ENCODE data around the gene IGFN1. TPM values are rescaled to one million over a fixed set of nuclear protein-coding genes. Genes with fewer than 3 reads are reported as not detected.

Gene IGFN1
- total RNA-seq, 1 experiment from 2014 or later = 0.24 TPM

DNA sequence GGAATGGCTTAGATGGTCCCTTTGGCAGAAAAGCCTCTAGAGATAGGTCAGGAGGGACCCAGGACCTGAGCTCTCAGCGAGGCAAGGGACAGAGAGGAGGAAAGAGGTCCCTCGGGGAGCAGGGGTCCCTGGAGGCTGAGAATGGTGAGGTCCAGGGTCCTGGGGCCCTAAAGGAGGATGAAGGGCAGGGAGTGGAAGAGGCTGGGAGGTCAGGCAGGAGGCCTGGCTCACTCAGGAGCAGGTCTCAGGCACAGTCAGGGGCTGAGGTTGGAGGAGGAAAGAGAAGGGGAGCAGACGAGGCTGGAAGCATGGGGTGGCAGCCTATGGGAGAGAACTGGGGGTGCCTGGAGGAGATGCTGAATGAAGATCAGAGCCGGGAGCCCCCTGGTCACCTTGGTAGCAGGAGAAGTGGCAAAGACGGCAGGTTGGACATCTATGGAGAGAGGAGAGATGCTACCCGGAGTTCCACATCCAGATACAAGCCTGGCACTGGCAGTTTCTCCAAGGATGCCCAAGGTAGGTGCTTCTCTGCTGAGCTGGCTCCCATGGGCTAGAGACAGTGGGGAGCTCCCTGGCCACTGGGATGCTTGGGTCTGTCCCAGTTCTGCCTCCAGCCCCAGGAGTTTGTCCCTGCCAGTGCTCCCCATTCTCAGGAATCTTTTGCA lies 22.6 kb downstream of the IGFN1 start:
- Histone ChIP-seq H3K27me3 (ENCODE audit: control insufficient read depth, insufficient read depth, low read length) (peaks cover 1% of the 10 kb centered on the region; the same call in 1 of the 2 replicates), H3K36me3 (replicated peaks; ENCODE audit: control insufficient read depth, insufficient read depth, low read length) (no peaks in the 10 kb centered on the region), H3K4me3 (ENCODE audit: insufficient read depth, low read depth, low read length) (no peak overlapping the region)
- no peak for DNase-seq

DNA sequence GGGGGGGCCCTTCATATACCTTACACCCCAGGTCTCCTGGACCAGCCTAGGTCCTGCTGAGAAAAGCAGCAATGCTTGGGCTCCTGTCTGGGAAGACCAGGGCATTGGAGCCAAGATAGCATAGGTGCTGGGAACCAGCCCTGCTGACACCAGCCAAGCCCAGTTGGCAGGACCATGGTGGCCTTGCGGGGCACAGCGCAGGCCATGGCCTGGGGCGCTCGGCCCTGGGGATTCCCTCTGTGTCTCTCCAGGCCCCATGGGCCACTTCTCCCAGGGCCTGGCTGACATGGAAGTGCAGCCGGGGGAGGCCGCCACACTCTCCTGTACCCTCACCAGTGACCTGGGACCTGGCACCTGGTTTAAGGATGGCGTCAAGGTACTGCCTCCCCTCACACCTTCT lies 23.3 kb downstream of the IGFN1 start:
- no peaks in the 10 kb centered on the region for H3K36me3 ChIP-seq (replicated peaks; ENCODE audit: control insufficient read depth, insufficient read depth, low read length)
- no peaks in the 10 kb centered on the region; the same call in 1 of the 2 replicates for H3K27me3 ChIP-seq (ENCODE audit: control insufficient read depth, insufficient read depth, low read length)
- DNase-seq = no peak
- no peak overlapping the region for H3K4me3 ChIP-seq (ENCODE audit: insufficient read depth, low read depth, low read length)

DNA sequence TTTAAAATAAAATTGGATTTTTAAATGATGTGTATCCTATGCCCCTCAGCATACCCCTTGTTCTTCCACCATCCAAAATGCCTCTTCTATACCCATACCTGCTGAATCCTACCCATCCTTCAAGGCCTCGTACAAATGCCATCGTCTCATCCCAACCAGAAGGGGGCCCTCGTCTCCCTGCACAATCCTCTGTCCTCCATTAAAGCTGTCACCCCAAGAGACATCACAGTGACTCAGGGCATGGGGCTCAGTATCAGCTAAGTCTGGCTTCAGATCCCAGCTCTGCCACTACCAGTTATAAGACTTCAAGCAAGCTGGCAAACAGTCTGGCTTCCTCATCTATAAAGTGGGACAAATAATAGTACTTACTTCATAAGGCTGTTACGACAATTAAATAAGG lies 23.8 kb downstream of the IGFN1 start:
- H3K27me3 ChIP-seq (ENCODE audit: control insufficient read depth, insufficient read depth, low read length) = no peaks in the 10 kb centered on the region; the same call in 1 of the 2 replicates
- peak; percentile 91 for DNase-seq

DNA sequence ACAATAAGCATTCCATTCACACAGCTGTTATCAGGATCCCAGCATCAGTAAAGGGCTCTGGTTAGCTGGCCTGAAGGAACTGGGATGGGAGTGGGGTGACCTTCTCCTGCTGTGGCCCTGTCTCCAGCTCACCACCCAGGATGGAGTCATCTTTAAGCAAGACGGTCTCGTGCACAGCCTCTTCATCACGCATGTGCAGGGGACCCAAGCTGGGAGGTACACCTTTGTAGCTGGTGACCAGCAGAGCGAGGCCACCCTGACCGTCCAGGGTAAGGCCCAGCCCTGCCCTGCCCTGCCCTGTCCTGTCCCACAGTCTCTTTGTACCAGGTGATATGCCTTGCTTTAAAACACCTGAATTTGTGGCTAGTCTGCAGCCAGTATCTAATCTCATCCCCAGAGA lies 24.3 kb downstream of the IGFN1 start:
- H3K4me3 ChIP-seq (ENCODE audit: insufficient read depth, low read depth, low read length) = no peak overlapping the region
- DNase-seq = no peak
- no peaks in the 10 kb centered on the region; the same call in 1 of the 2 replicates for H3K27me3 ChIP-seq (ENCODE audit: control insufficient read depth, insufficient read depth, low read length)
- no peaks in the 10 kb centered on the region for H3K36me3 ChIP-seq (replicated peaks; ENCODE audit: control insufficient read depth, insufficient read depth, low read length)

More for the DNA sequence above, 23.8 kb downstream of the IGFN1 start:
- H3K4me3 ChIP-seq (ENCODE audit: insufficient read depth, low read depth, low read length) = no peak overlapping the region
- H3K36me3 ChIP-seq (replicated peaks; ENCODE audit: control insufficient read depth, insufficient read depth, low read length) = no peaks in the 10 kb centered on the region

DNA sequence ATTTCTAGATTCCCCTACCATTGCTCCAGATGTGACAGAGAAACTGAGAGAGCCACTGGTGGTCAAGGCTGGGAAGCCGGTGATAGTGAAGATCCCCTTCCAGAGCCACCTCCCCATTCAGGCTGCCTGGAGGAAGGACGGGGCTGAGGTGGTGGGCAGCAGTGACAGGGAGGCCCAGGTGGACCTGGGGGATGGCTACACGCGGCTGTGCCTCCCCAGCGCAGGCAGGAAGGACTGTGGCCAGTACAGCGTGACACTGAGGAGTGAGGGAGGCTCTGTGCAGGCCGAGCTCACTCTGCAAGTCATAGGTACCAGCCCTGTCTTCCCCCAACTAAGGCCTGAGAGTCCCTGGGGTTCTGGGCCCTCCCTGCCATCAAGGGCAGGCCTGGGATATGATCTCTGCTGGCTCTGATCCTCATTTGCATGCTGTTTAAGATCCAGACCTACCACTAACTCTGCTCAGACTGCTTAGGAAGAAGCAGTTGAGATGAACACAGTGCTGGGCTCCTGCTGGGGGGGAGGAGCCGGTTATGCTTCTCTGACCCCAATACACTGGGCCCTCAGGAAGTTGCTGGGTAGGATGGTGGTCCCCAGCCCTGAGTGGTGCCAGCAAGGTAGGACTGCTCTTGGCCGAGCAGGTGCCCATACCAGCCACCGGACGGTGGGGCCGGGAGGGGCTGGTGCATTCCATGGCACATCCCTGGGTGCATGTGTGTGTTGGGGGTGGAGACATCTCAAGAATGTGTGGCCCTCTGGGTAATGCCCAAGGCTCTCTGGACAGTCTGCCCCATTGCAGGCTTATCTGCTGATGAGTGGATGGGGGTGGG lies 25.1 kb downstream of the IGFN1 start:
- Histone ChIP-seq H3K27me3 (ENCODE audit: control insufficient read depth, insufficient read depth, low read length) (no peaks in the 10 kb centered on the region; the same call in 1 of the 2 replicates), H3K4me3 (ENCODE audit: insufficient read depth, low read depth, low read length) (no peak overlapping the region), H3K36me3 (replicated peaks; ENCODE audit: control insufficient read depth, insufficient read depth, low read length) (no peaks in the 10 kb centered on the region)
- peak; percentile 60 for DNase-seq

DNA sequence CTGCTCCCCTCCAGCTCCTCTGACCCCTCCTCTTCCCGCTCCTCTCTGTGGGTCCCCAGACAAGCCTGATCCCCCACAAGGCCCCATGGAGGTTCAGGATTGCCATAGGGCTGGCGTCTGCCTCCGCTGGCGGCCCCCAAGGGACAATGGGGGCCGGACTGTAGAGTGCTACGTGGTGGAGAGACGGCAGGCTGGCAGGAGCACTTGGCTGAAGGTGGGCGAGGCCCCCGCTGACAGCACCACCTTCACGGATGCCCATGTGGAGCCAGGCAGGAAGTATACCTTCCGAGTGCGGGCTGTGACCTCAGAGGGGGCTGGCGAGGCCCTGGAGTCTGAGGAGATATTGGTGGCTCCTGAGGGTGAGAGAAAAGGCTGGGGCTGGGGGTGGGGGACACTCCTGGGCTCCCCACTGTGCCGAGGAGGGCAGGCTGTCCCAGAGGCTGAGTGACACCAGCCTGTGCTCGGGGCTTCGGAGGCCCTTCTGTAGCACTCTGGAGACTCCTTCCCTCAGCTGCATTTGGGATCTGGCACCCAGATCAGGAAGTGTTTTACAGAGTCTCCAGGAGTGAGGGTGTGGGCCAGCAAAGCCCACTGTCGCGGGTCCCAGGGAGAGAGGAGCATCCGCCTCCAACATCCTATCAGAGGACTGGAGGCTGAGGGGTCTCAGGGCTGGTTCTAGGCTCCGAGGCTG lies 25.9 kb downstream of the IGFN1 start:
- Histone ChIP-seq H3K36me3 (replicated peaks; ENCODE audit: control insufficient read depth, insufficient read depth, low read length) (no peaks in the 10 kb centered on the region), H3K27me3 (ENCODE audit: control insufficient read depth, insufficient read depth, low read length) (no peaks in the 10 kb centered on the region; the same call in 1 of the 2 replicates), H3K4me3 (ENCODE audit: insufficient read depth, low read depth, low read length) (no peak overlapping the region)
- peak; percentile 54 for DNase-seq

DNA sequence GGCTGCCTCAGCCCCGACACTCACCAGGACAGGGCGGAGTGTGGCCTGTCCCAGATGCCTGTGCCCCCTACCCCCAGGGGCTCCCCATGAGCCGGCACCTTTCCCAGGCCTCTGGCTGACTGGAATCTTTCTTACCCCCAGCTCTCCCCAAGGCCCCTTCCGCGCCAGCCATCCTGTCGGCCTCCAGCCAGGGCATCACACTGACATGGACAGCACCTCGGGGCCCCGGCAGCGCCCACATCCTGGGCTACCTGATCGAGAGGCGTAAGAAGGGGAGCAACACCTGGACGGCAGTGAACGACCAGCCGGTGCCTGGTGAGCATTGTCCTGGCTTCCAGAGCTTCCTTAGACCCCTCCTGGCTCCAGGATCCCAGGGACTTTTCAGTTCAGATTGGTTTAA lies 26.5 kb downstream of the IGFN1 start:
- no peaks in the 10 kb centered on the region for H3K36me3 ChIP-seq (replicated peaks; ENCODE audit: control insufficient read depth, insufficient read depth, low read length)
- no peak for DNase-seq
- no peak overlapping the region for H3K4me3 ChIP-seq (ENCODE audit: insufficient read depth, low read depth, low read length)
- no peaks in the 10 kb centered on the region for H3K27me3 ChIP-seq (ENCODE audit: control insufficient read depth, insufficient read depth, low read length)

DNA sequence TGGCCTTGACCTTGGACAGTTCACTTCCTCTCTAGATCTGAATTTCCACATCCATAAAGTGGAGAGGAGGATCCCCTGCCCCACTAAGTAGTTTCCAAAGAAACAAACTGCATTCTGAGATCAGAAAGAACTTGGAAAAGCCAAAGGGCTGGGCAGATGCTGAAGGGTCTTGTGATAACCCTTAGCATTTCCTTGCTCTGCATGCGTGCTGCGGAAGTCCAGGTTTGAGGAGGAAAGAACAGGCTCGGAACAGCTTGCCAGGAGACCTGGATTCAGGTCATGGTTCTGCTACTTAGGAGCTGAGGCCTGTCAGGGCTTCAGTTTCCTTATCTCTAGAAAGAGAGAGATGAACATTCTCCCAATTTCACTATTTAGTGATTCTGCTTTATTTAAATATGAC lies 27.2 kb downstream of the IGFN1 start:
- no peaks in the 10 kb centered on the region for H3K27me3 ChIP-seq (ENCODE audit: control insufficient read depth, insufficient read depth, low read length)
- DNase-seq = no peak
- H3K4me3 ChIP-seq (ENCODE audit: insufficient read depth, low read depth, low read length) = no peak overlapping the region
- H3K36me3 ChIP-seq (replicated peaks; ENCODE audit: control insufficient read depth, insufficient read depth, low read length) = no peaks in the 10 kb centered on the region

DNA sequence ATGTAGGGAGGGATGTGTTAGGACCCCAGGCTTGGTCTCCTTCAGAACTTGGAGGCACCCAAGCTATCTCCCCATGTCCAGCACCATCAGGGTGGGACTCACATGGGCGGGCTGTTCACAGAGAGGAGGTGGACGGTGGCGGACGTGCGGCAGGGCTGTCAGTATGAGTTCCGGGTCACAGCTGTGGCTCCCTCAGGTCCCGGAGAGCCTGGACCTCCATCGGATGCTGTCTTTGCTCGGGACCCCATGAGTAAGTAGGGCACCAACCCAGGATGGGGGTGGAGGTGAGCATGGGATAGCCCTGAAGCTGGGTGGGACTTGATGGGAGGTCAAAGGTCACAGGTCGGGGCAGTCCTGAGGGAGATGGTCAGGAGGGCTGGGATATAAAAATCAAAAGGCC lies 27.8 kb downstream of the IGFN1 start:
- Histone ChIP-seq H3K36me3 (replicated peaks; ENCODE audit: control insufficient read depth, insufficient read depth, low read length) (no peaks in the 10 kb centered on the region), H3K27me3 (ENCODE audit: control insufficient read depth, insufficient read depth, low read length) (no peaks in the 10 kb centered on the region), H3K4me3 (ENCODE audit: insufficient read depth, low read depth, low read length) (no peak overlapping the region)
- no peak for DNase-seq

DNA sequence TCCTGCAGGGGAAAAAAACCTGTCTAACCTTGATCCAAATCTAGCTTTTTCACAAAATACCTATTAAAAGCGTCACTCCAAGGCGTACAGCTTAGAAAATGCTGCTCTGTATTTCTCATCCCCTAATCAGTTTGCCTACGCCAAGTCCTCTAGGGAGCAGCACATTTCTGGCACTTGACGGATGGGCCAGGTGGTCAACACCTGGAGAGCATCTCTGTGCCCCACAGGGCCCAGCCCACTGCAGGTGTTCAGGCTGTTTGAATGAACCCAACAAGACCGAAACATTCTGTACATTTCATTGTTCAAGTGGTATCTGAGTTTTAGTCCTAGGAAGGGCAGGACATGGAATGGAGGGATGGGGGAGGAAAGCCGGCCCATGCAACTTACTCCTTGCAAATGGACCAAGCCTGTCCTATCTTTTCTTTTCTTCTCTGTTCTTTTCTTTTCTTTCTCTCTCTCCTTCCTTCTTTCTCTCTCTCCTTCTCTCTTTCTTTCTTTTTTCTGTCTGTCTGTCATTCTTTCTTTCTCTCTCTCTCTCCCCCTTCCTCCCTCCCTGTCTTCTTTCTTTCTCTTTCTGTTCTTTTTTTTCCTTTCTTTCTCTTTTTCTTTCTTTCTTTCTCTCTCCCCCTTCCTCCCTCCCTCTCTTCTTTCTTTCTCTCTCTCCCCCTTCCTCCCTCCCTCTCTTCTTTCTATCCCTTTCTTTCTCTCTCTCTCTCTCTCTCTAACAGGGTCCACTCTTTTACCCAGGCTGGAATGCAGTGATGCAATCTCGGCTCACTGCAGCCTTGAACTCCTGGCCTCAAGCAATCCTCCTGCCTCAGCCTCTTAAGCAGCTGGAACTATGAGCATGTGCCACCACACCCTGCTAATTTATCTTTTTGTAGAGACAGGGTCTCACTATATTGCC lies 29.1 kb downstream of the IGFN1 start:
- DNase-seq = no peak
- no peak overlapping the region for H3K4me3 ChIP-seq (ENCODE audit: insufficient read depth, low read depth, low read length)
- no peaks in the 10 kb centered on the region for H3K27me3 ChIP-seq (ENCODE audit: control insufficient read depth, insufficient read depth, low read length)
- no peaks in the 10 kb centered on the region for H3K36me3 ChIP-seq (replicated peaks; ENCODE audit: control insufficient read depth, insufficient read depth, low read length)

DNA sequence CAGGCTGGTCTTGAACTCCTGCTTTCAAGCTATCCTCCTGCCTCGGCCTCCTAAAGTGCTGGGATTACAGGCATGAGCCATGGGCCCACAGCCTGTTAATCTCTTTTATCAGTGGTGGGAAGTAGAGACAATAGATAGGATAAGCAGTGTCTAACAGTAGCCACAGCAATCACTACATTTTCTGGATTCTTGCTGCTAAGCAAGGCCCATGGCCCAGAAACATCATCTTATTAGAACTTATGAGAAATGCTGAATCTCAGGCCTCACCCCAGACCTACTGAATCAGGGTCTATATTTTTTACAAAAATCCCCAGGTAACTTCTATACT lies 29.7 kb downstream of the IGFN1 start:
- DNase-seq = no peak
- no peaks in the 10 kb centered on the region for H3K36me3 ChIP-seq (replicated peaks; ENCODE audit: control insufficient read depth, insufficient read depth, low read length)
- H3K4me3 ChIP-seq (ENCODE audit: insufficient read depth, low read depth, low read length) = no peak overlapping the region

DNA sequence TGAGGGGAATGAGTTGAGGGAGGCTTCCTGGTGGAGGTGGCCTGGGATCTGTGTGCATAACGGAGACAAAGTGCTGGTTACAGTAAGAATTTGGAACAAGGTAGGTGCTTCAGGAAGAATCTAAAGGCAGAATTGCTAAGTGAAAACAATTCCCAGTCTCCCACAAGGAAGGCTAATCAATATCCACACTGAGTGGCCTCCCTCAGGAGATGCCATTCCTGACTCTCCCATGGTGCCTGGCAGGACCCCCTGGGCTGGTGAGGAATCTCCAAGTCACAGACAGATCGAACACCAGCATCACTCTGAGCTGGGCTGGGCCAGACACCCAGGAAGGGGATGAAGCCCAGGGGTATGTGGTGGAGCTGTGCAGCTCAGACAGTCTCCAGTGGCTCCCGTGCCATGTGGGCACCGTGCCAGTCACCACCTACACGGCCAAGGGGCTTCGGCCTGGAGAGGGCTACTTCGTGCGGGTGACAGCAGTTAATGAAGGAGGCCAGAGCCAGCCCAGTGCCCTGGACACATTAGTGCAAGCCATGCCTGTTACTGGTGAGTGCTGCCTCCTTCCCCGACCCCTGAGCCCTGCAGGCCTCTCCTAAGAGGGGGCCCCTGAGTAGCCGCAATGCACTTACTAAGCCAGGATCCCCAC lies 30.7 kb downstream of the IGFN1 start:
- Histone ChIP-seq H3K27me3 (ENCODE audit: control insufficient read depth, insufficient read depth, low read length) (no peaks in the 10 kb centered on the region), H3K4me3 (ENCODE audit: insufficient read depth, low read depth, low read length) (no peak overlapping the region), H3K36me3 (replicated peaks; ENCODE audit: control insufficient read depth, insufficient read depth, low read length) (no peaks in the 10 kb centered on the region)
- no peak for DNase-seq

More for the DNA sequence above, 29.7 kb downstream of the IGFN1 start:
- no peaks in the 10 kb centered on the region for H3K27me3 ChIP-seq (ENCODE audit: control insufficient read depth, insufficient read depth, low read length)

DNA sequence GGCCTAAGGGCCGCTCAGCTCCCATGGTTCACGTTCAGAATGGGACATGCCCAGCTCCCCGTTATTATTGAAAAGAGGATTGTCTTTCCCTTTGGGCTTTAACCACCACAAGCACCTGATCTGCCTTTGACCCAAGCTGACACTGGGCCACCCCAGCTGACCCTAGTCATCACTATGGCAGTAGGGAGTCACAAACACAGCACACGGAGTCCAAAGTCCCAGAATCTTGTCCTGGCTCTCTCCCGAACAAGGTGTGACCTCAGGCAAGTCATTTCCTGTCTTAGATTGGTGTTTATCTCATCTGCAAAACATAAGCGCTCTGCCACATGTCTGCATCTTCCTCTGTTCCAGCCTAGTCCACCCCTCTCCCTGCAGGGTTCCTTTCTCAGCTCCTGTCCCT lies 31.5 kb downstream of the IGFN1 start:
- no peaks in the 10 kb centered on the region for H3K36me3 ChIP-seq (replicated peaks; ENCODE audit: control insufficient read depth, insufficient read depth, low read length)
- H3K27me3 ChIP-seq (ENCODE audit: control insufficient read depth, insufficient read depth, low read length) = no peaks in the 10 kb centered on the region
- no peak overlapping the region for H3K4me3 ChIP-seq (ENCODE audit: insufficient read depth, low read depth, low read length)
- DNase-seq = no peak

Data from H7 (cell line).